Stimulated activated naive CD8-positive, alpha-beta T cell treated with anti-CD3 and anti-CD28 coated beads, Interleukin-15, amount 100 ng/mL, for 72 hours (primary cell): Measurements from ENCODE around the gene EFNA3.
A peak's percentile ranks its signal among the peaks of the same experiment; 100 is the strongest.

Experiments
- ATAC-seq: fragments of 150-1000 bp; cut with Tn5 transposase; 2 replicates; pipeline ENCODE4 v1.10.0; 2021; ENCODE audit warnings: mild to moderate bottlenecking, moderate library complexity
- DNase-seq, 2 donors: peaks; one replicate each; pipeline ENCODE4 v3.0.0; 2021 to 2022
- H3K27ac Mint-ChIP-seq, 2 donors: one replicate each; pipeline ENCODE4 v1.8.0; 2022; ENCODE audit warnings: mild to moderate bottlenecking in 2 of 2, mixed read lengths in 2 of 2, moderate library complexity in 2 of 2
- H3K27me3 Mint-ChIP-seq: one replicate; pipeline ENCODE4 v1.8.0; 2022; ENCODE audit warnings: mixed read lengths
- H3K4me1 Mint-ChIP-seq: one replicate; pipeline ENCODE4 v1.8.0; 2022; ENCODE audit warnings: mild to moderate bottlenecking, mixed read lengths
- H3K4me3 Mint-ChIP-seq, 2 donors: one replicate each; pipeline ENCODE4 v1.8.0; 2022; ENCODE audit warnings: mild to moderate bottlenecking in 2 of 2, mixed read lengths in 2 of 2, moderate library complexity in 1 of 2
- H3K9me3 Mint-ChIP-seq, 2 donors: one replicate each; pipeline ENCODE4 v1.8.0; 2022; ENCODE audit warnings: mixed read lengths in 2 of 2

EFNA3 gene

DNA sequence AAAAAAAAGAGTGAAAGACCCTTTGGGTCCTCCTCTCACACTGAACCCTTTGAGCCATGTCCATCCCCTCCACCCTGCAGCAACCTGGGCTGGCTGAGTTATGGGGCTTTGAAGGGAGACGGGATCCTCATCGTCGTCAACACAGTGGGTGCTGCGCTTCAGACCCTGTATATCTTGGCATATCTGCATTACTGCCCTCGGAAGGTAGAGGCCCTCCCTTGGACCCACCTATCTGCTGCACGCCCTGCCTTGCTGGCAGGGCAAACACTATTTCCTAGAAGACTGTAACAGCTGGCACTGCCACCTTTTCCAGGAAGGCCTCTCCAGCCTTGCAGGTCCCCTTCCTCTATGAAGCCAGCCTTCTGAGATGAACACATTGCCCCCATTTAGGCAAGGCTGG is 58.1 kb downstream of the EFNA3 start:
- Mint-ChIP-seq H3K4me1 (peaks cover 36% of the 10 kb centered on the region), H3K9me3 (no peaks in the 10 kb centered on the region), H3K4me3 (peak overlapping the region; percentile 92 to 98), H3K27me3 (no peaks in the 10 kb centered on the region), H3K27ac (peak overlapping the region; percentile 42 to 97)
- ATAC-seq: peak; percentile 23
- DNase-seq: peak in 1 of 2 donors; percentile 32
